ENCODE measurements around the gene CNIH4.

GRCh38 chr1:224390517-224390916 lies 33.8 kb downstream of the CNIH4 start:
- TF ChIP-seq JUND (IDR thresholded peaks at IDR 0.05) (no peak), CTCF (IDR thresholded peaks at IDR 0.05; ENCODE audit: low read depth, low read length, missing input control) (no peak), HNF4G (IDR thresholded peaks at IDR 0.05) (no peak), YY1 (IDR thresholded peaks at IDR 0.05) (peak; percentile 45), TAF1 (conservative IDR thresholded peaks at IDR 0.05) (no peak), MAX (IDR thresholded peaks at IDR 0.05) (no peak), GABPA (IDR thresholded peaks at IDR 0.05 in 1 of 2, conservative IDR thresholded peaks at IDR 0.05 in 1 of 2) (no peak), RAD21 (IDR thresholded peaks at IDR 0.05) (no peak), ZBTB33 (IDR thresholded peaks at IDR 0.05) (no peak), FOXA2 (IDR thresholded peaks at IDR 0.05) (no peak)
- TF ChIP-seq, protein P1, sequence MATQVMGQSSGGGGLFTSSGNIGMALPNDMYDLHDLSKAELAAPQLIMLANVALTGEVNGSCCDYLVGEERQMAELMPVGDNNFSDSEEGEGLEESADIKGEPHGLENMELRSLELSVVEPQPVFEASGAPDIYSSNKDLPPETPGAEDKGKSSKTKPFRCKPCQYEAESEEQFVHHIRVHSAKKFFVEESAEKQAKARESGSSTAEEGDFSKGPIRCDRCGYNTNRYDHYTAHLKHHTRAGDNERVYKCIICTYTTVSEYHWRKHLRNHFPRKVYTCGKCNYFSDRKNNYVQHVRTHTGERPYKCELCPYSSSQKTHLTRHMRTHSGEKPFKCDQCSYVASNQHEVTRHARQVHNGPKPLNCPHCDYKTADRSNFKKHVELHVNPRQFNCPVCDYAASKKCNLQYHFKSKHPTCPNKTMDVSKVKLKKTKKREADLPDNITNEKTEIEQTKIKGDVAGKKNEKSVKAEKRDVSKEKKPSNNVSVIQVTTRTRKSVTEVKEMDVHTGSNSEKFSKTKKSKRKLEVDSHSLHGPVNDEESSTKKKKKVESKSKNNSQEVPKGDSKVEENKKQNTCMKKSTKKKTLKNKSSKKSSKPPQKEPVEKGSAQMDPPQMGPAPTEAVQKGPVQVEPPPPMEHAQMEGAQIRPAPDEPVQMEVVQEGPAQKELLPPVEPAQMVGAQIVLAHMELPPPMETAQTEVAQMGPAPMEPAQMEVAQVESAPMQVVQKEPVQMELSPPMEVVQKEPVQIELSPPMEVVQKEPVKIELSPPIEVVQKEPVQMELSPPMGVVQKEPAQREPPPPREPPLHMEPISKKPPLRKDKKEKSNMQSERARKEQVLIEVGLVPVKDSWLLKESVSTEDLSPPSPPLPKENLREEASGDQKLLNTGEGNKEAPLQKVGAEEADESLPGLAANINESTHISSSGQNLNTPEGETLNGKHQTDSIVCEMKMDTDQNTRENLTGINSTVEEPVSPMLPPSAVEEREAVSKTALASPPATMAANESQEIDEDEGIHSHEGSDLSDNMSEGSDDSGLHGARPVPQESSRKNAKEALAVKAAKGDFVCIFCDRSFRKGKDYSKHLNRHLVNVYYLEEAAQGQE (IDR thresholded peaks at IDR 0.05) = no peak
